WTC11 (cell line): ENCODE data around the gene SEMA4D. TPM values are rescaled to one million over a fixed set of nuclear protein-coding genes. Genes with fewer than 3 reads are reported as not detected.
A peak's percentile ranks its signal among the peaks of the same experiment; 100 is the strongest.

Experiments
- ATAC-seq: fragments of 200-7000 bp; cut with Tn5 transposase; 2 replicates; pipeline ENCODE4 v1.10.0; 2021; ENCODE audit warnings: mild to moderate bottlenecking, moderate library complexity
- CTCF ChIA-PET: fragments of 300-600 bp; sonication (Branson Sonifier 250); formaldehyde crosslinking; loops from one replicate; lab custom pipeline; 2021; ENCODE audit warnings: antibody characterized with exemption; lab: Charles Lee
- POLR2A ChIA-PET: fragments of 350-600 bp; sonication (Branson Sonifier 250); formaldehyde crosslinking; loops from one replicate; lab custom pipeline; 2021; ENCODE audit warnings: antibody characterized with exemption; lab: Charles Lee
- DNase-seq: peaks from one replicate; pipeline ENCODE4 v3.0.0; 2021; ENCODE audit warnings: low spot score
- H3K27ac Mint-ChIP-seq: 2 replicates; pipeline ENCODE4 v1.8.0; 2021; ENCODE audit warnings: mixed read lengths
- H3K27me3 Mint-ChIP-seq: 2 replicates; pipeline ENCODE4 v1.8.0; 2021; ENCODE audit warnings: low read depth, mild to moderate bottlenecking, moderate library complexity, mixed read lengths
- H3K36me3 Mint-ChIP-seq: 2 replicates; pipeline ENCODE4 v1.8.0; 2021; ENCODE audit warnings: mixed read lengths
- H3K4me1 Mint-ChIP-seq: 2 replicates; pipeline ENCODE4 v1.8.0; 2022; ENCODE audit warnings: mixed read lengths
- H3K4me3 Mint-ChIP-seq: 2 replicates; pipeline ENCODE4 v1.8.0; 2021; ENCODE audit warnings: mild to moderate bottlenecking, moderate library complexity, mixed read lengths
- H3K9me3 Mint-ChIP-seq: 2 replicates; pipeline ENCODE4 v1.8.0; 2021; ENCODE audit warnings: mixed read lengths
- CREM ChIP-seq: sonication (generic); formaldehyde crosslinking; IDR thresholded peaks from 2 replicates; pipeline ENCODE4 v1.8.1; 2022; ENCODE audit warnings: mild to moderate bottlenecking, missing genetic modification reagents, moderate library complexity
- ETV6 ChIP-seq: sonication (generic); formaldehyde crosslinking; IDR thresholded peaks from 2 replicates; pipeline ENCODE4 v1.8.1; 2022; ENCODE audit warnings: mild to moderate bottlenecking, missing genetic modification reagents
- GABPB1 ChIP-seq: sonication (generic); formaldehyde crosslinking; IDR thresholded peaks from 2 replicates; pipeline ENCODE4 v1.8.1; 2023; ENCODE audit warnings: mild to moderate bottlenecking, missing genetic modification reagents
- HMGA2 ChIP-seq: fragments of 250-450 bp; sonication (Bioruptor Pico); IDR thresholded peaks from 2 replicates; pipeline ENCODE4 v1.4.0; 2021; ENCODE audit warnings: mild to moderate bottlenecking, moderate library complexity
- JUN ChIP-seq: sonication (generic); formaldehyde crosslinking; IDR thresholded peaks from 2 replicates; pipeline ENCODE4 v1.8.0; 2023; ENCODE audit warnings: mild to moderate bottlenecking, missing genetic modification reagents
- NFE2L1 ChIP-seq: sonication (generic); formaldehyde crosslinking; IDR thresholded peaks from 2 replicates; pipeline ENCODE4 v1.8.1; 2023; ENCODE audit warnings: missing genetic modification reagents
- NR3C1 ChIP-seq: sonication (generic); formaldehyde crosslinking; conservative IDR thresholded peaks from 2 replicates; pipeline ENCODE4 v1.8.1; 2023; ENCODE audit warnings: low read depth, mild to moderate bottlenecking, missing genetic modification reagents
- RORB ChIP-seq: fragments of 250-450 bp; sonication (Bioruptor Pico); IDR thresholded peaks from 2 replicates; pipeline ENCODE4 v1.9.0; 2021; ENCODE audit warnings: mild to moderate bottlenecking
- SMAD4 ChIP-seq: sonication (generic); formaldehyde crosslinking; IDR thresholded peaks from 2 replicates; pipeline ENCODE4 v1.8.0; 2022; ENCODE audit warnings: mild to moderate bottlenecking, missing genetic modification reagents
- SP1 ChIP-seq: sonication (generic); formaldehyde crosslinking; conservative IDR thresholded peaks from 2 replicates; pipeline ENCODE4 v1.8.1; 2022; ENCODE audit warnings: missing genetic modification reagents
- ZNF396 ChIP-seq: fragments of 250-450 bp; sonication (Bioruptor Pico); IDR thresholded peaks from 2 replicates; pipeline ENCODE4 v1.8.0; 2021; ENCODE audit warnings: mild to moderate bottlenecking, moderate library complexity, borderline replicate concordance
- ZNF671 ChIP-seq: fragments of 250-450 bp; sonication (Bioruptor Pico); IDR thresholded peaks from 2 replicates; pipeline ENCODE4 v1.8.0; 2021; ENCODE audit warnings: mild to moderate bottlenecking
- total RNA-seq: library from RNA; stranded (reverse); gene quantifications from 3 replicates; pipeline ENCODE4 v1.2.3, GENCODE V29; 2021
- TF ChIP-seq, protein P1 (sequence below): sonication (generic); formaldehyde crosslinking; IDR thresholded peaks from 2 replicates; pipeline ENCODE4 v1.8.0; 2022; ENCODE audit warnings: mild to moderate bottlenecking, missing genetic modification reagents
- TF ChIP-seq, protein P2 (sequence below): sonication (generic); formaldehyde crosslinking; IDR thresholded peaks from 2 replicates; pipeline ENCODE4 v1.8.0; 2022; ENCODE audit warnings: mild to moderate bottlenecking, missing genetic modification reagents
- TF ChIP-seq, protein P3 (sequence below): sonication (generic); formaldehyde crosslinking; IDR thresholded peaks from 2 replicates; pipeline ENCODE4 v1.8.1; 2023; ENCODE audit warnings: mild to moderate bottlenecking, missing genetic modification reagents
- TF ChIP-seq, protein P4 (sequence below): sonication (generic); formaldehyde crosslinking; IDR thresholded peaks from 2 replicates; pipeline ENCODE4 v1.8.0; 2022; ENCODE audit warnings: missing genetic modification reagents
- TF ChIP-seq, protein P5 (sequence below): sonication (generic); formaldehyde crosslinking; IDR thresholded peaks from 2 replicates; pipeline ENCODE4 v1.8.1; 2022; ENCODE audit warnings: low read depth, mild to moderate bottlenecking, moderate library complexity, missing genetic modification reagents, borderline replicate concordance

The SEMA4D gene
- total RNA-seq, 1 experiment from 2014 or later: 67.8 TPM

DNA sequence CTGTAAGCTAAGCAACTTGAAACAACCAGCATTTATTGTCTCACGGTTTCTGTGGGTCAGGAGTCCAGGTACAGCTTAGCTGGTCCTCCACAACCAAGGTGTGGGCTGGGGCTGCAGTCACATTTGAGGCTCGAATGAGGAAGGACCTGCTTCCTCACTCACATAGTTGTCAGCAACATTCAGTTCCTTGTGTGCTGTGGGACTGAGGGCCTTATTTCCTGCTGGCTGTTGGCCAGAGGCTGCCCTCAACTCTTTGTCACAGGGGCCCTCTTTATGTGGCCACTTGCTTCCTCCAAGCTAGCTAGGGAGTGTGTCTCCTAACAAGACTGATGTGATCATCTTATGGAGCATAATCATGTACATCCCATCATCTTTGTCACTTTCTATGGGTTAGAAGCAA, 29.2 kb upstream of the SEMA4D start (continued):
- no peak for TF ChIP-seq RORB (CRISPR knock-in tag)

DNA sequence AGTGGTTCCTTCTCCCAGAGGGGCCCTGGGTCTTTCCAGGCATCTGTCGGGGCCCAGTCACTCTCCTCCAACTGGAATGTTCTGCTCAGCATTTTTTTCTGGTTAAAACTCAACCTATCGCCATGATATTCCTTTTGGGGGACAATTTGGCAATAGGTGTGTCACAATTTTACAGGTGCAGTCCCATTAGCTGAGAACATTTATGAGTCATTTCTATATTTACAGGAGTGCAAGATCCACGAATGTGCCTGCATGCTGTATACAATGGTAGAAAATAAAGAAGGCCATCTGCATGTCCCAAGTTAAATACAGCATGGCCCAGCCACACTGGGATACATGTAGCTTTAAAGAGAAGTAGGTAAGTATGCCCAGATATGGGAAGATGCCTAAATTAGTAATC, 28.8 kb upstream of the SEMA4D start:
- ATAC-seq (no peak), DNase-seq (no peak)
- Mint-ChIP-seq H3K36me3 (peaks cover 3% of the 10 kb centered on the region; the same call in 1 of the 2 replicates), H3K9me3 (peaks cover 33% of the 10 kb centered on the region), H3K27ac (no peak overlapping the region), H3K4me3 (no peak overlapping the region), H3K27me3 (no peaks in the 10 kb centered on the region), H3K4me1 (peaks cover 6% of the 10 kb centered on the region)
- TF ChIP-seq, protein P1, sequence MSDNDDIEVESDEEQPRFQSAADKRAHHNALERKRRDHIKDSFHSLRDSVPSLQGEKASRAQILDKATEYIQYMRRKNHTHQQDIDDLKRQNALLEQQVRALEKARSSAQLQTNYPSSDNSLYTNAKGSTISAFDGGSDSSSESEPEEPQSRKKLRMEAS (CRISPR knock-in tag): no peak
- no peak for TF ChIP-seq NFE2L1 (CRISPR knock-in tag)
- TF ChIP-seq, protein P2, sequence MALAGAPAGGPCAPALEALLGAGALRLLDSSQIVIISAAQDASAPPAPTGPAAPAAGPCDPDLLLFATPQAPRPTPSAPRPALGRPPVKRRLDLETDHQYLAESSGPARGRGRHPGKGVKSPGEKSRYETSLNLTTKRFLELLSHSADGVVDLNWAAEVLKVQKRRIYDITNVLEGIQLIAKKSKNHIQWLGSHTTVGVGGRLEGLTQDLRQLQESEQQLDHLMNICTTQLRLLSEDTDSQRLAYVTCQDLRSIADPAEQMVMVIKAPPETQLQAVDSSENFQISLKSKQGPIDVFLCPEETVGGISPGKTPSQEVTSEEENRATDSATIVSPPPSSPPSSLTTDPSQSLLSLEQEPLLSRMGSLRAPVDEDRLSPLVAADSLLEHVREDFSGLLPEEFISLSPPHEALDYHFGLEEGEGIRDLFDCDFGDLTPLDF: no peak
- TF ChIP-seq ZNF671 (CRISPR knock-in tag): no peak
- no peak for TF ChIP-seq ZNF396 (CRISPR knock-in tag)
- TF ChIP-seq SMAD4 (CRISPR knock-in tag): no peak
- TF ChIP-seq, protein P3, sequence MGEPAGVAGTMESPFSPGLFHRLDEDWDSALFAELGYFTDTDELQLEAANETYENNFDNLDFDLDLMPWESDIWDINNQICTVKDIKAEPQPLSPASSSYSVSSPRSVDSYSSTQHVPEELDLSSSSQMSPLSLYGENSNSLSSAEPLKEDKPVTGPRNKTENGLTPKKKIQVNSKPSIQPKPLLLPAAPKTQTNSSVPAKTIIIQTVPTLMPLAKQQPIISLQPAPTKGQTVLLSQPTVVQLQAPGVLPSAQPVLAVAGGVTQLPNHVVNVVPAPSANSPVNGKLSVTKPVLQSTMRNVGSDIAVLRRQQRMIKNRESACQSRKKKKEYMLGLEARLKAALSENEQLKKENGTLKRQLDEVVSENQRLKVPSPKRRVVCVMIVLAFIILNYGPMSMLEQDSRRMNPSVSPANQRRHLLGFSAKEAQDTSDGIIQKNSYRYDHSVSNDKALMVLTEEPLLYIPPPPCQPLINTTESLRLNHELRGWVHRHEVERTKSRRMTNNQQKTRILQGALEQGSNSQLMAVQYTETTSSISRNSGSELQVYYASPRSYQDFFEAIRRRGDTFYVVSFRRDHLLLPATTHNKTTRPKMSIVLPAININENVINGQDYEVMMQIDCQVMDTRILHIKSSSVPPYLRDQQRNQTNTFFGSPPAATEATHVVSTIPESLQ (CRISPR knock-in tag): no peak
- ChIA-PET CTCF (interaction anchor here (2.6 kb wide), 1 partner anchor 97 kb away, joined by 7 read pairs; no protein-coding TSS in a partner anchor), POLR2A (no interaction called here)

DNA sequence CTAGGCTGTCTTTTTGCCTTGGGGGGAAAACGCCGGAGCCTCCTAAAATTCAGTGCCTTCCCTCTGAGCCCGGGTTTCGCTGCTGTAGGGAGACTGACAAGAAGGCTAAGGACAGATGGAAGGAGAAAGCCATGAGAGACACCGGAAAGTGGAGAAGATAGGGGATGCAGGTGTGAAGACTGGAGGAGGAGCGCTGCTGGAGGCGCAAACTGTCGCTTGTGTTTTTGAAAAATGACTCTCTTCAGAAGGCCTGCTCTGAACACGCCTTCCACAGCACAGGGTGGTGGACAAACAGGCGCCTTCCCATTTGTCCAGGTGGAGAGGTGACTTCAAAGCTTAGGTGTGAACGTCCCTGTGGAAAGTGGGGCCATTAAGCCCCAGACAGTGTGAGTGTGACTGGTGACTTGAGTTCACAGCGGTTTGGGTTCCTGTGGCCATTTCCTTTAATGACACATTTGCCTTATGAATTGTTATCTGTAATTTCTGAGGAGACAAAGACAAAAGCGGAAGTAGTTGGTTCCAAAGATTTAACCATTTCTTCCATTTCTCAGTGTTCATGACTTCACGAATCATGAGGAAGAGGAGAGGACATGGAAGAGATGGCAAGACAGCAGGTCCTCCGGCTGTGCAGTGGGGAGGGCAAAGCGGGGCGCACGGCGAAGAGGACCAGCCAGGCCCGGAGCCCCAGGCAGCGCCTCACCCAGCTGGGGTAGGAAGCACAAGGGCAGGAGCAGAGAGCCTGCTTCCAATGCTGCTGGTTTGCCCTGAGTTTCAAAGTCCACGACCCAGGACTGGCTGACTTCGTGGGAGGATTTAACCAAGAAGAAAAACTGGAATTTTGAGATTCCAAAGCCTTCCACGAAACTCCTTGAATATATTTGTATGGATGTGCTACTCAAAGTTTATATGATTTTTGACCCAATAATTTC, 27.8 kb upstream of the SEMA4D start:
- CTCF ChIA-PET: interaction anchor here (0.8 to 2.6 kb wide), 3 partner anchors 23 to 96 kb away, joined by 3 to 7 read pairs (median 3); no protein-coding TSS in a partner anchor
- no peak overlapping the region for H3K27ac Mint-ChIP-seq
- H3K27me3 Mint-ChIP-seq: no peaks in the 10 kb centered on the region
- no peak overlapping the region for H3K4me3 Mint-ChIP-seq
- ATAC-seq (no peak), DNase-seq (no peak)
- peaks cover 23% of the 10 kb centered on the region for H3K9me3 Mint-ChIP-seq
- TF ChIP-seq HMGA2 (CRISPR knock-in tag): no peak
- no peak for TF ChIP-seq JUN
- no peak for TF ChIP-seq NR3C1 (CRISPR knock-in tag)
- TF ChIP-seq GABPB1 (CRISPR knock-in tag): no peak
- TF ChIP-seq CREM (CRISPR knock-in tag): no peak
- no peak for TF ChIP-seq SP1 (CRISPR knock-in tag)
- no peak for TF ChIP-seq ETV6 (CRISPR knock-in tag)
- peaks cover 6% of the 10 kb centered on the region for H3K4me1 Mint-ChIP-seq
- POLR2A ChIA-PET: no interaction called here
- peaks cover 2% of the 10 kb centered on the region; the same call in 1 of the 2 replicates for H3K36me3 Mint-ChIP-seq

DNA sequence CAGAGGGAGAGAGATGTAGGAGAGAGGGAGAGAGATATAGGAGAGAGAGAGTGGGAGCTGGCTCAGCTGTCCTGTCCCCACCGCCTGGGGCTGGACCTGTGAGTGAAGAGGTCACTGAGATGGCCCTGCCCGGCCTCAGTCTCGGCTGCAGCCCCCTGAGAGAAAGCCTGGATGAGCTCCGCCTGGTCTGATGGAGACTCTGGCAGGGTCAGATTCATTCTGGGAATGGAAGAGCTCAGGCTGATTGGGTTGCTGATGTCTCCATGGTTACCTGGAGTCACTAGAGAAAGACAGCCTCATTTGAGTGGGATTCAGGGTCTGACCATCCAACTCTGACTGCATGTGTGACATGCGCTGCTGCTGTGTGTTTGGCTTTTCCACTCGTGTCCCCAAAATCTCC, 27.1 kb upstream of the SEMA4D start:
- H3K36me3 Mint-ChIP-seq: no peaks in the 10 kb centered on the region
- ATAC-seq (no peak), DNase-seq (no peak)
- POLR2A ChIA-PET: no interaction called here
- H3K4me3 Mint-ChIP-seq: no peak overlapping the region
- CTCF ChIA-PET: interaction anchor here (0.8 to 2.6 kb wide), 3 partner anchors 24 to 96 kb away, joined by 3 to 7 read pairs (median 3); no protein-coding TSS in a partner anchor
- H3K27ac Mint-ChIP-seq: no peak overlapping the region
- H3K27me3 Mint-ChIP-seq: no peaks in the 10 kb centered on the region
- H3K4me1 Mint-ChIP-seq: peaks cover 6% of the 10 kb centered on the region
- H3K9me3 Mint-ChIP-seq: peaks cover 16% of the 10 kb centered on the region
- TF ChIP-seq, protein P4, sequence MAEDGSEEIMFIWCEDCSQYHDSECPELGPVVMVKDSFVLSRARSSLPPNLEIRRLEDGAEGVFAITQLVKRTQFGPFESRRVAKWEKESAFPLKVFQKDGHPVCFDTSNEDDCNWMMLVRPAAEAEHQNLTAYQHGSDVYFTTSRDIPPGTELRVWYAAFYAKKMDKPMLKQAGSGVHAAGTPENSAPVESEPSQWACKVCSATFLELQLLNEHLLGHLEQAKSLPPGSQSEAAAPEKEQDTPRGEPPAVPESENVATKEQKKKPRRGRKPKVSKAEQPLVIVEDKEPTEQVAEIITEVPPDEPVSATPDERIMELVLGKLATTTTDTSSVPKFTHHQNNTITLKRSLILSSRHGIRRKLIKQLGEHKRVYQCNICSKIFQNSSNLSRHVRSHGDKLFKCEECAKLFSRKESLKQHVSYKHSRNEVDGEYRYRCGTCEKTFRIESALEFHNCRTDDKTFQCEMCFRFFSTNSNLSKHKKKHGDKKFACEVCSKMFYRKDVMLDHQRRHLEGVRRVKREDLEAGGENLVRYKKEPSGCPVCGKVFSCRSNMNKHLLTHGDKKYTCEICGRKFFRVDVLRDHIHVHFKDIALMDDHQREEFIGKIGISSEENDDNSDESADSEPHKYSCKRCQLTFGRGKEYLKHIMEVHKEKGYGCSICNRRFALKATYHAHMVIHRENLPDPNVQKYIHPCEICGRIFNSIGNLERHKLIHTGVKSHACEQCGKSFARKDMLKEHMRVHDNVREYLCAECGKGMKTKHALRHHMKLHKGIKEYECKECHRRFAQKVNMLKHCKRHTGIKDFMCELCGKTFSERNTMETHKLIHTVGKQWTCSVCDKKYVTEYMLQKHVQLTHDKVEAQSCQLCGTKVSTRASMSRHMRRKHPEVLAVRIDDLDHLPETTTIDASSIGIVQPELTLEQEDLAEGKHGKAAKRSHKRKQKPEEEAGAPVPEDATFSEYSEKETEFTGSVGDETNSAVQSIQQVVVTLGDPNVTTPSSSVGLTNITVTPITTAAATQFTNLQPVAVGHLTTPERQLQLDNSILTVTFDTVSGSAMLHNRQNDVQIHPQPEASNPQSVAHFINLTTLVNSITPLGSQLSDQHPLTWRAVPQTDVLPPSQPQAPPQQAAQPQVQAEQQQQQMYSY (CRISPR knock-in tag): 0 out of 2 replicates have a peak, but pooled peaks have one; percentile 22
- TF ChIP-seq, protein P5, sequence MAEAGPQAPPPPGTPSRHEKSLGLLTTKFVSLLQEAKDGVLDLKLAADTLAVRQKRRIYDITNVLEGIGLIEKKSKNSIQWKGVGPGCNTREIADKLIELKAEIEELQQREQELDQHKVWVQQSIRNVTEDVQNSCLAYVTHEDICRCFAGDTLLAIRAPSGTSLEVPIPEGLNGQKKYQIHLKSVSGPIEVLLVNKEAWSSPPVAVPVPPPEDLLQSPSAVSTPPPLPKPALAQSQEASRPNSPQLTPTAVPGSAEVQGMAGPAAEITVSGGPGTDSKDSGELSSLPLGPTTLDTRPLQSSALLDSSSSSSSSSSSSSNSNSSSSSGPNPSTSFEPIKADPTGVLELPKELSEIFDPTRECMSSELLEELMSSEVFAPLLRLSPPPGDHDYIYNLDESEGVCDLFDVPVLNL: no peak
